IPS DF 4.7 (cell line): Measurements from ENCODE around the gene PTPRN2.

Experiments
- DNase-seq: peaks from one replicate; pipeline ENCODE4 v3.0.0-alpha.2; 2013; ENCODE audit warnings: low spot score; ENCODE audit errors: extremely low read depth

PTPRN2 gene

DNA sequence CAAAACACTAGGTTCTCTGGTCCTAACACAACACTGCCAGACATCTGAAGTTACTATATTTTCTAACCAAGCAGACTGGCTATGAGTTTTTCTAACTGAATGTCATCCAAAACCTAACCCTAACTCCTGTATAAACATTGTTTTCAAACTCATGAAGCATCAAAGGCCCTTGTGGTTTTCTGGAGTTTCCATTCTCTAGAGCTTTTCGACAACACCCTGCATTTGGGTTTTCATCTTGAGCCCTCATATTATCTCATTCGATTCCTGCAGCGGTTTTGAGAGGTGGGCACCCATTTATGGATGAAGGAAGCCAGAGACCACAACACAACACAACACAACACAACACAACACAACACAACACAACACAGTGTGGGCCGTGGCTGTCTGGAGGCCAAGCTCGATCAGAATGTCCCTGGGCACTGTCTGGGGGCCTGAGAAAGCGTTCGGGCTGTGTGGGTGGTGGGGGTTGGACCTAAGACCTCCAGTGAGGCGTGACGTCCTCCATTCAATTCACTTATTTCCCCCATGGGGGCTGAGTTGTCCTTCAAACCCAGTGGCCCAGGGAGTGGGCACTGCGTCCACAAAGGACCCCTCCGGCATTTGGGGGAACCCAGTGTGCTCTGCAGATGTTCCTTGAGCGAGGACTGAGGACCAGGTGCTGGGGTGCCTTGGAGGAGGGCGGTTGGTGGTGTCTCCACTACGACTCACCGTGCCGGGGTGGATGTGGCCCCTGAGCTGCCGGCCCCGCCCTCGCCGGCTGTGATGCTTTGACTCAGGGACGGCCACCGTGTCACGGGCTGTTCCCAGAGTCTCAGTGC, 760.4 kb downstream of the PTPRN2 start:
- DNase-seq: no peak

GRCh38 chr7:157826566-157826965, 761.1 kb downstream of the PTPRN2 start:
- DNase-seq: no peak

DNA sequence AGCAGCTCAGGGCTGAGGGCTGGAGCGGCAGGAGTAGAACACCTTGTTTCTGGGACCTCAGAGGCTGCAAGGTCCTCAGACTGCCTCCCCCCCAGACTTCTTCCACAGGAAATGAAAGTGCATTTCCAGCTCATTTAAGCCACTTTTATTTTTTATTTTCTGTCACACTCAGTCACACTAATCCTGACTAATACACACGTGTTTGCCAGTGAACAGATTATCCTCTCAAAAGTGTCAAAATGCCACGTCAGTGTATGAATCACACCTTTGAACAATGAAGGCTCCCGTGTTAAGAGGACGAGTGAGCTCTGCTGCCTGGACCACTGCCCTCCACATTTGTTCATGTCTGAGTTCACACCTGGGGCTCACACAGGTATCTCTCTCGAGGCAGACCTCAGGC, 762.3 kb downstream of the PTPRN2 start:
- no peak for DNase-seq

- DNase-seq: no peak
Observed at GRCh38 chr7:157824819-157825121, 762.9 kb downstream of the PTPRN2 start.

- no peak for DNase-seq
Observed at GRCh38 chr7:157824011-157824818, 763.4 kb downstream of the PTPRN2 start.

GRCh38 chr7:157822688-157823031, 765.0 kb downstream of the PTPRN2 start:
- no peak for DNase-seq

DNA sequence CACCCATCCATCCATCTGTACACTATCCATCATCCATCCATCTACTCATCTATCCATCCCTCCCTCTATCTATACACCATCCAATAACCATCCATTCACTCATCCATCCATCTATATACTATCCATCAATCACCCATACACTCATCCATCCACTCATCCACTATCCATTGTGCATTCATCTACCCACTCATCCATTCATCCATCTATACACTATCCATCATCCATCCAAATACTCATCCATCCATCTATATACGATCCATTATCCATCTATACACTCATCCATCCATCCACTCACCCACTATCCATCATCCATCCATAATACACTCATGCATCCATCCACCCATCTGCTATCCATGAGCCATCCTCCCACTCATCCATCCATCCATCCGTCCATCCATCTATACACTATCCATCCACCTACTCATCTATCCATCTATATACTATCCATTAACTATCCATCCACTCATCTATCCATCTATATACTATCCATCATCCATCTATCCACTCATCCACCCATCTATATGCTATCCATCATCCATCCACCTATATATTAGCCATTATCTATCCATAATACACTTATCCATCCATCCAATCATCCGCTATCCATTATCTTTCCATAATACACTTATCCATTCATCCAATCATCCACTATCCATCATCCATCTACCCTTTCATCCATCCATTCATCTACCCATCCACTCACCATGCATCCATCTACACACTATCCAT, 765.5 kb downstream of the PTPRN2 start:
- DNase-seq: no peak

- no peak for DNase-seq
Observed at GRCh38 chr7:157820796-157821195, 766.8 kb downstream of the PTPRN2 start.

DNA sequence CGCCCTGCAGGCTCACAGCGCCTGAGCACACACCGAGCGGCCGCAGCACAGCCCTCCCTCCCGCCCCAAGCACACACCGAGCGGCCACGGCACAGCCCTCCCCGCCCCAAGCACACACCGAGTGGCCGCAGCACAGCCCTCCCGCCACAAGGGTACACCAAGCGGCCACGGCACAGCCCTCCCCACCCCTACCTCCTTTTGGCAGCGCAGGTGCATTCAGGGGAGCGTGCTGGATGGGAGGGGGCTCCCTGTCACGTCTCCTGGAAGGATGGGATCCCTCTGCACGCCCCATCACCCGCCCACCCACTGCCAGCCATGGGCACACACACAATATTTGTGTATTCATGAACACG, 768.2 kb downstream of the PTPRN2 start:
- no peak for DNase-seq

DNA sequence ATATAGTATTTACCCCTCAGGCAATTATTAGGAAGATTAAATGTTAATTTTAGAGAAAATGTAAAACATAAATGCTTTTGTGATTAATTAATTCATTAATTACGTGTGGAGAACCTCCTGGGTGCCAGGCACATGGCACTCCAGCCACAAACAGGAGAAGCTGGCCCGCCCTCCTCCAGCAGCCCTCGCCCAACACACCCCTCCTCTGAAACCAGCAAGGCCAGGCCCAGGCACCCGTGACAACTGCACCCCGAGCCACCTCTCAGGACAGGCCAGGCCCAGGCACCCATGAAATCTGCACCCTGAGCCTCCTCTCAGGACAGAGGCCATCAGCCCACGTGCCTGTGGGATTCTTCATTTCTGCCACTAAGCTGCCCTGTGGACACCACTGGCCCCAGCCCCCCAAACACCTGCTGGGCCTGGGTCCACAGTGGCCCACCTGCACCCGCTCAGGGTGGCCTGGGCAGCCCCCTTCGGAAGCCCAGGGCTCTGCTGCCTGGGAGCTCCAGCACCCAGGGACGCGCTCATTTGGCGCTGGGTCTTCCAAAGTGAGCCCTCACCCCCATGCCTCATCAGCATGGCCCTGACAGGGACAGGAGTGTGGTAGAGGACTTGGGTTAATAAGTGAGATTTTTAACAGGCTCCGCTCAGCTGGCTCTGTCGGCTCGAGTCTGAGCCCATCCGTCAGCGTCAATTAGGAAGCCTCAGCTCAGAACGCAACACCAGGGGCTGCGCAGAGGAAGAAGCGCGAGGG, 768.7 kb downstream of the PTPRN2 start:
- DNase-seq: no peak

GRCh38 chr7:157817944-157818700, 769.5 kb downstream of the PTPRN2 start:
- DNase-seq: no peak

DNA sequence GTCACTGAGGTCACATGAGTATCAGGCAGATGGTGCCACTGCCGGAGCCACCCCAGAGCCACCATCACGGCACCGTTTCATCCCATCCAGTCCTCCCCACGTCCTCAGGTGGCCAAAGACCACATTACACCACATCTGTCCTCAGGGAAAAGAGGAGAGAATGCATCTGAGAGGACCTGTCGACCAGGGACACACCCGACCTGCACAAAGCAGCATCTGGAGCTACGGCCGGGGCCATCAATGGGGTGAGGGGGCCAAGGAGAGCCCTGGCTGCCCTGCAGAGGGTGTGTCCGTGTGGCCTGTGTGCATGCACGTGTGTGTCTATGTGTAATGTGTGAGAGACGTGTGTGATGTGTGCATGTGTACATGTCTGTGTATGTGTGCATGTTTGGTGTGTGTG, 770.2 kb downstream of the PTPRN2 start:
- DNase-seq: no peak

DNA sequence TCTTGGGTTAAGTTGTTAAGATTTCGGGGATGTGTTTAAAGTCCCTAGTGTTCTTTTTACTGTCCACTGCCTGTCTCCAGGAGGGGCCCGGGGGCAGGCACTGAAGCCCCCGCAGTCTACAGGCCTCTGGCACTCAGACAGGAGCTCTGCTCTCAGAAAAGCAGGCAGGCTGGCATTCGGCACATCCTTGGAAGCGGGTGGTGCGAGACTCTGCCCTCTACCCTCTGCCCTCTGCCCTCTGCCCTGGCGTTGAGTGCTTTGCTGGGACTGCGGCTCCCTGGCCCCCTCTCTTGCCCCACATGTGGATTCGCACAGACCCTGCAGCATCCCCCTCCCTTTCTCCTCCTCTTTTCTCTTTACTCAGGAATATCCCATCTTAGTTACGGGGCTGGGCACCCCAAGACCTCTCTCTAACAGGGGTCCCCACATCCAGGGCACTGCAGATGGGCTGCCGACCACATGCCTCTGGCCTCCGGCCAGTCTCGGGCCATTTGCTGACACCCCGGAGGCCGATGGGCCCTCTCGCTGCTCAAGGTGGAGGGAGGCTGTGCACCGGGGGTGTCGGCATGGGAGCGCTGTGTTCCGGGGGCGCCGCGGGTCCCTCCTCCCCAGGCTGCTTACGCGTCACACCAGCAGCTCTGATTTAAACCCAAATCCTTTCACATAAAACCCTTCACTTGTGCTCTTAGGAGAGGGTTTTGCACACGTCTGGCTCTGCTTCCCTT, 770.9 kb downstream of the PTPRN2 start:
- no peak for DNase-seq

GRCh38 chr7:157816086-157816485, 771.5 kb downstream of the PTPRN2 start:
- DNase-seq: no peak

GRCh38 chr7:157815706-157816022, 772.0 kb downstream of the PTPRN2 start:
- no peak for DNase-seq

- DNase-seq: no peak
Observed at GRCh38 chr7:157814931-157815705, 772.5 kb downstream of the PTPRN2 start.

DNA sequence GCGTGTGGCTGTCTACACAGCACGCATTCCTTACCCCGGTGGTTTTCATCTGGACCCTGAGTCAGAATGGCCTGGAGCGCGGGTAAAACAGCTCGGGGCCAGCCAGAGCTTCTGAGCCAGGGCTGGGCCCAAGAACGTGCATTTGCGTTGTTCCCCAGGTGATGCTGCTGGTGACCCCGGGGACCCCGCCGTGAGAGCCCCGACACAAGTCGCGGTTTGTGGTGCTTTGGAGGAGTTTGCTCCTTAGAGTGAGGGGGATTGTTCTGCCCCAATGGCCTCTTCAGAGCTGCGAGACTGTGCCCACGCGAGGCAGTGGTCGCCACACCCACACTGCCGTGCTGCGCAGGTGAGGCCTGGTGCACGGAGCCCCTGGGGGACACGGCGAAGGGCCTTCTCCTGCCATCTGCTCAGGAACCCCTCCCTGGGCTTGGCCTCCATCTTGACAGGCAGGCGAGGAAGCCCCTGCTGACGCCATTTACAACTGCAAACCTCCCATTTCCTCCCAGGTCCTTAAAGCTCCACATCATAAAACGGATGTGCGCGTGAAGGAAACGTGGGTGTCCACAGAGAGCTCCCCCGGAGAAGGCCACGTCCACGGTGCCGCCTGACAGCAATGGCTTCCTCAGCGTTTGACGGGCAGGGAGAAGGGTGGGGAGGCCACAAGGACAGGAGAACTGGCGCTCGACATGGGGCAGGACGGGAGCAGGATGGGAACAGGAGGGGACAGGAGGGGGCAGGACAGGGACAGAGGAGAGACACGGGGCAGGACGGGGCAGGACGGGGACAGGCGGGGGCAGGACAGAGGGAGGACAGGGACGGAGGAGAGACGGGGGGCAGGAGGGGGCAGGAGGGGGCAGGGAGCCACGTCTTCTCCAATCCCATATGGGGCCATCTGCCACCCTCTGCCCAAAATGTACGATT, 773.6 kb downstream of the PTPRN2 start:
- no peak for DNase-seq

GRCh38 chr7:157813053-157813452, 774.6 kb downstream of the PTPRN2 start:
- no peak for DNase-seq

- no peak for DNase-seq
Observed at GRCh38 chr7:157811946-157812345, 775.7 kb downstream of the PTPRN2 start.
